ENCODE measurements around the gene ASB10. TPM values are rescaled to one million over a fixed set of nuclear protein-coding genes. Genes with fewer than 3 reads are reported as not detected.

ASB10 gene
- total RNA-seq, 1 donor from 2014 or later = 42.6 TPM

GRCh38 chr7:151213826-151214225 is 26.8 kb upstream of the ASB10 start:
- intact Hi-C loops (cut with DNase I) = no loop called here
- no peak for ATAC-seq (ENCODE audit: poor library complexity)
- DNase-seq = no peak

GRCh38 chr7:151212626-151213025 is 25.6 kb upstream of the ASB10 start:
- no peak for ATAC-seq (ENCODE audit: poor library complexity)
- DNase-seq = no peak
- intact Hi-C loops (cut with DNase I) = no loop called here

- ATAC-seq (ENCODE audit: poor library complexity) = no peak
- intact Hi-C loops (cut with DNase I) = no loop called here
- DNase-seq = no peak
Observed at GRCh38 chr7:151211155-151211772, 24.2 kb upstream of the ASB10 start.

GRCh38 chr7:151210087-151210854 is 23.2 kb upstream of the ASB10 start, which contains the start of gene H2BK1:
TSS of gene H2BK1 (minus strand) at chr7:151210488. CDS start at chr7:151210318, 170 bp downstream.
- intact Hi-C loops (cut with DNase I) = no loop called here
- ATAC-seq (ENCODE audit: poor library complexity) = no peak
- no peak for DNase-seq

GRCh38 chr7:151209588-151209987 is 22.5 kb upstream of the ASB10 start:
- no peak for ATAC-seq (ENCODE audit: poor library complexity)
- intact Hi-C loops (cut with DNase I) = no loop called here
- DNase-seq = no peak

- no peak for DNase-seq
- intact Hi-C loops (cut with DNase I) = no loop called here
- ATAC-seq (ENCODE audit: poor library complexity) = no peak
Observed at GRCh38 chr7:151208253-151208862, 21.3 kb upstream of the ASB10 start.

- DNase-seq (no peak), ATAC-seq (ENCODE audit: poor library complexity) (no peak)
- intact Hi-C loops (cut with DNase I) = no loop called here
Observed at GRCh38 chr7:151207804-151208203, 20.8 kb upstream of the ASB10 start.

GRCh38 chr7:151207315-151207714 is 20.3 kb upstream of the ASB10 start:
- no peak for ATAC-seq (ENCODE audit: poor library complexity)
- DNase-seq = no peak
- intact Hi-C loops (cut with DNase I) = no loop called here

GRCh38 chr7:151206914-151207313 is 19.9 kb upstream of the ASB10 start:
- ATAC-seq (ENCODE audit: poor library complexity) = no peak
- no peak for DNase-seq
- intact Hi-C loops (cut with DNase I) = no loop called here

GRCh38 chr7:151205730-151206129 is 18.7 kb upstream of the ASB10 start:
- intact Hi-C loops (cut with DNase I) = no loop called here
- ATAC-seq (ENCODE audit: poor library complexity) (no peak), DNase-seq (no peak)

- DNase-seq (no peak), ATAC-seq (ENCODE audit: poor library complexity) (no peak)
- intact Hi-C loops (cut with DNase I) = no loop called here
Observed at GRCh38 chr7:151204383-151205032, 17.5 kb upstream of the ASB10 start.

GRCh38 chr7:151202836-151203235 is 15.8 kb upstream of the ASB10 start:
- DNase-seq = no peak
- intact Hi-C loops (cut with DNase I) = no loop called here
- ATAC-seq (ENCODE audit: poor library complexity) = no peak

- ATAC-seq (ENCODE audit: poor library complexity) = no peak
- intact Hi-C loops (cut with DNase I) = no loop called here
- no peak for DNase-seq
Observed at GRCh38 chr7:151201751-151202150, 14.7 kb upstream of the ASB10 start.

GRCh38 chr7:151201344-151201743 is 14.3 kb upstream of the ASB10 start:
- DNase-seq = no peak
- intact Hi-C loops (cut with DNase I) = no loop called here
- ATAC-seq (ENCODE audit: poor library complexity) = no peak

- no peak for ATAC-seq (ENCODE audit: poor library complexity)
- intact Hi-C loops (cut with DNase I) = no loop called here
- DNase-seq = no peak
Observed at GRCh38 chr7:151198945-151199848, 12.1 kb upstream of the ASB10 start.

GRCh38 chr7:151197932-151198331 is 10.9 kb upstream of the ASB10 start:
- intact Hi-C loops (cut with DNase I) = no loop called here
- ATAC-seq (ENCODE audit: poor library complexity) (no peak), DNase-seq (no peak)

- ATAC-seq (ENCODE audit: poor library complexity) (no peak), DNase-seq (no peak)
- intact Hi-C loops (cut with DNase I) = no loop called here
Observed at GRCh38 chr7:151195616-151196450, 8.8 kb upstream of the ASB10 start.

GRCh38 chr7:151194188-151194587 is 7.1 kb upstream of the ASB10 start:
- DNase-seq (no peak), ATAC-seq (ENCODE audit: poor library complexity) (no peak)
- intact Hi-C loops (cut with DNase I) = no loop called here
